Panc1 (cell line): Measurements from ENCODE around the gene RPS15. TPM values are rescaled to one million over a fixed set of nuclear protein-coding genes. Genes with fewer than 3 reads are reported as not detected.

ENCODE experiments used
- ATAC-seq: fragments of 200-7000 bp; cut with Tn5 transposase; 2 replicates; pipeline ENCODE4 v1.9.1; 2020; ENCODE audit warnings: mild to moderate bottlenecking, moderate library complexity
- BruUV-seq: library from RNA; stranded (reverse); fragments of 400-500 nt; replicated peaks from 2 replicates; lab custom pipeline; 2021; lab: Mats Ljungman, UMichigan
- CTCF ChIA-PET: fragments of 300-600 bp; sonication (Branson Sonifier 250); formaldehyde crosslinking; loops from one replicate; lab custom pipeline; 2022; ENCODE audit warnings: antibody characterized with exemption; lab: Charles Lee
- POLR2A ChIA-PET: fragments of 300-600 bp; sonication (Branson Sonifier 250); formaldehyde crosslinking; loops from one replicate; lab custom pipeline; 2022; ENCODE audit warnings: antibody characterized with exemption; lab: Charles Lee
- DNase-seq: peaks from one replicate; pipeline ENCODE4 v3.0.0-alpha.2; 2010; ENCODE audit warnings: low read depth, low spot score
- H3K27ac ChIP-seq: 2 replicates; pipeline ENCODE4 v1.5.1; 2011; ENCODE audit warnings: mild to moderate bottlenecking, low read length, inconsistent platforms
- H3K27me3 ChIP-seq: fragments of 200-500 bp; sonication (Bioruptor generic); 2 replicates; pipeline ENCODE4 v1.6.0; 2014; ENCODE audit warnings: low read length, inconsistent platforms; ENCODE audit not compliant: control insufficient read depth, insufficient read depth
- H3K36me3 ChIP-seq: fragments of 200-500 bp; sonication (Bioruptor generic); 2 replicates; pipeline ENCODE4 v1.5.1; 2014; ENCODE audit warnings: inconsistent platforms, mild to moderate bottlenecking, low read length, moderate library complexity; ENCODE audit not compliant: control insufficient read depth, insufficient read depth
- H3K4me1 ChIP-seq: 2 replicates; pipeline ENCODE4 v1.5.1; 2011; ENCODE audit warnings: inconsistent platforms, mild to moderate bottlenecking, low read length, moderate library complexity; ENCODE audit not compliant: control insufficient read depth, insufficient read depth
- H3K4me3 ChIP-seq, 2 experiments: 2 replicates each; pipeline ENCODE4 v1.5.1; 2011 to 2012; ENCODE audit warnings: low read depth in 2 of 2, low read length in 2 of 2, mild to moderate bottlenecking in 2 of 2, inconsistent platforms in 1 of 2, moderate library complexity in 1 of 2
- H3K9me3 ChIP-seq: fragments of 200-500 bp; sonication (Bioruptor generic); 2 replicates; pipeline ENCODE4 v1.5.1; 2014; ENCODE audit warnings: low read depth, mild to moderate bottlenecking, inconsistent platforms, low read length, moderate library complexity; ENCODE audit not compliant: control insufficient read depth, insufficient read depth
- CTCF ChIP-seq: fragments of 450-650 bp; IDR thresholded peaks from 2 replicates; pipeline ENCODE4 v1.5.1; 2017; ENCODE audit warnings: mild to moderate bottlenecking
- POLR2AphosphoS5 ChIP-seq: IDR thresholded peaks from 2 replicates; pipeline ENCODE4 v1.6.1; 2012; ENCODE audit warnings: mild to moderate bottlenecking, low read depth, low read length, moderate library complexity
- REST ChIP-seq, 2 experiments: IDR thresholded peaks; 2 replicates each; pipeline ENCODE4 v1.6.1; 2011 to 2012; ENCODE audit warnings: low read depth in 2 of 2, control low read depth in 1 of 2, low read length in 1 of 2, mild to moderate bottlenecking in 1 of 2, moderate library complexity in 1 of 2; ENCODE audit not compliant: insufficient read depth in 1 of 2
- SIN3A ChIP-seq: IDR thresholded peaks from 2 replicates; pipeline ENCODE4 v1.6.1; 2012; ENCODE audit warnings: low read depth, mild to moderate bottlenecking, low read length, moderate library complexity, borderline replicate concordance; ENCODE audit not compliant: insufficient read depth
- TCF7L2 ChIP-seq: IDR thresholded peaks from 2 replicates; pipeline ENCODE4 v1.6.1; 2011; ENCODE audit warnings: mild to moderate bottlenecking, low read depth, low read length, inconsistent platforms
- in situ Hi-C: cut with HindIII; loops from 2 replicates; pipeline ENCODE4 v1.10.0; 2016; ENCODE audit warnings: low sequenced_read_pairs, low pct_unique_long_range_greater_than_20kb
- intact Hi-C: fragments of 100-400 bp; cut with micrococcal nuclease; formaldehyde crosslinking; loops from one replicate; pipeline ENCODE4 v1.10.0; 2022; ENCODE audit not compliant: unreplicated experiment
- total RNA-seq: library from RNA; stranded (reverse); gene quantifications from one replicate; pipeline ENCODE4 v1.2.1, GENCODE V29; 2021; ENCODE audit not compliant: unreplicated experiment

RPS15 gene
- total RNA-seq, 1 experiment from 2014 or later: 1,067 TPM

- BruUV-seq: no TSS peak
- ATAC-seq (peak; percentile 42; the same call in 1 of the 2 replicates), DNase-seq (no peak)
- no peaks in the 10 kb centered on the region; the same call in 1 of the 2 replicates for H3K36me3 ChIP-seq
- no peak overlapping the region for H3K27ac ChIP-seq
- H3K4me1 ChIP-seq: no peaks in the 10 kb centered on the region
- H3K4me3 ChIP-seq: no peak overlapping the region
- H3K9me3 ChIP-seq: no peaks in the 10 kb centered on the region
- intact Hi-C loops: no loop called here
- ChIA-PET CTCF (no interaction called here), POLR2A (no interaction called here)
- no peaks in the 10 kb centered on the region for H3K27me3 ChIP-seq
- in situ Hi-C loops: no loop called here
- TF ChIP-seq POLR2AphosphoS5: no peak
- TF ChIP-seq SIN3A: no peak
- TF ChIP-seq CTCF: no peak
- no peak for TF ChIP-seq TCF7L2
- TF ChIP-seq REST (IDR thresholded peaks at IDR 0.05; ENCODE audit: insufficient read depth in 1 of 2, low read depth in 2 of 2, low read length in 1 of 2): no peak
Measured at GRCh38 chr19:1429750-1430149, 8.4 kb upstream of the RPS15 start.

- Histone ChIP-seq H3K9me3 (no peaks in the 10 kb centered on the region), H3K27ac (no peak overlapping the region), H3K4me3 (no peak overlapping the region), H3K36me3 (no peaks in the 10 kb centered on the region; the same call in 1 of the 2 replicates), H3K27me3 (no peaks in the 10 kb centered on the region), H3K4me1 (no peaks in the 10 kb centered on the region)
- no TSS peak for BruUV-seq
- CTCF ChIA-PET: no interaction called here
- in situ Hi-C loops: no loop called here
- no peak for DNase-seq
- intact Hi-C loops: no loop called here
- no peak for ATAC-seq
- TF ChIP-seq POLR2AphosphoS5 (no peak), SIN3A (no peak), CTCF (no peak), TCF7L2 (no peak), REST (IDR thresholded peaks at IDR 0.05; ENCODE audit: insufficient read depth in 1 of 2, low read depth in 2 of 2, low read length in 1 of 2) (no peak)
- POLR2A ChIA-PET: no interaction called here
Measured at GRCh38 chr19:1430246-1430645, 8.0 kb upstream of the RPS15 start.
